ENCODE results near the gene CBX8. TPM values are rescaled to one million over a fixed set of nuclear protein-coding genes. Genes with fewer than 3 reads are reported as not detected.

CBX8 gene
- total RNA-seq, result 1 to 10 TPM; 5.3 to 6.5 TPM
- polyA plus RNA-seq (2013, experiment 1 of 2), result 1.6 TPM
- polyA plus RNA-seq (2013, experiment 2 of 2), result 1.9 TPM
- 0.20 to 13.0 (median 4.1) reads per million in 172 experiments for total RNA-seq

- no peaks in the 10 kb centered on the region for H3K9me3 Mint-ChIP-seq
- Histone ChIP-seq H3K27ac (ENCODE audit: low read depth in 1 of 2, low read length in 2 of 2) (peak within 1 kb of the TSS in 1 of 2 donors; percentile 7), H3K9me3 (ENCODE audit: control insufficient read depth in 1 of 2, insufficient read depth in 1 of 2, low read length in 2 of 2) (peaks cover 0 to 44% of the 10 kb centered on the region in 2 experiments), H3K4me3 (ENCODE audit: low read length) (peak within 1 kb of the TSS; percentile 69), H3K36me3 (ENCODE audit: insufficient read depth, low read length) (peaks cover 7% of the 10 kb centered on the region), H3K27me3 (ENCODE audit: control insufficient read depth in 1 of 2, insufficient read depth in 2 of 2, low read length in 2 of 2) (peaks cover 50 to 58% of the 10 kb centered on the region in 2 experiments), H3K4me1 (ENCODE audit: insufficient read depth, low read length) (peaks cover 62% of the 10 kb centered on the region)
- H3K36me3 Mint-ChIP-seq (ENCODE audit: low read depth), result peaks cover 9% of the 10 kb centered on the region
- peak within 1 kb of the TSS; percentile 93 for H3K4me3 Mint-ChIP-seq
- intact Hi-C loops (cut with DNase I, micrococcal nuclease), result loop anchor here (1.0 to 5.0 kb wide), 8 partner anchors 14 to 1600 kb away; partner anchors contain the start of genes CBX4 (in 2 of the 2), BAHCC1 (in 1 of the 2) and CBX2 (in 1 of the 2)
- H3K27ac Mint-ChIP-seq, result peak within 1 kb of the TSS; percentile 80
- ChIA-PET CTCF (interaction anchor here (0.6 to 2.1 kb wide), 7 partner anchors 11 to 349 kb away, joined by 3 to 6 read pairs (median 4); partner anchors contain the start of genes CBX2 and CBX4), POLR2A (interaction anchor here (0.6 to 10.2 kb wide), 15 partner anchors 9 to 200 kb away, joined by 3 to 127 read pairs (median 7); partner anchors contain the start of genes CBX2 and CBX4)
- DNase-seq (peak; percentile 97 to 100 (median 99)), ATAC-seq (ENCODE audit: poor library complexity) (peak; percentile 80)
- H3K27me3 Mint-ChIP-seq, result peaks cover 50% of the 10 kb centered on the region
- H3K4me1 Mint-ChIP-seq (ENCODE audit: low read depth), result peaks cover 49% of the 10 kb centered on the region
- no peak for TF ChIP-seq CTCF (IDR thresholded peaks at IDR 0.05)
These were observed at the start of gene CBX8 for GRCh38 chr17:79796763-79797491. Gene CBX8, minus strand, starts transcription at chr17:79797077. Its CDS starts 79 bp downstream, at chr17:79796998.

- Mint-ChIP-seq H3K9me3 (no peaks in the 10 kb centered on the region), H3K4me1 (ENCODE audit: low read depth) (peaks cover 35% of the 10 kb centered on the region), H3K4me3 (peak overlapping the region; percentile 7), H3K36me3 (ENCODE audit: low read depth) (no peaks in the 10 kb centered on the region), H3K27me3 (peaks cover 57% of the 10 kb centered on the region), H3K27ac (no peak overlapping the region)
- Histone ChIP-seq H3K36me3 (ENCODE audit: insufficient read depth, low read length) (no peaks in the 10 kb centered on the region), H3K27ac (ENCODE audit: low read depth in 1 of 2, low read length in 2 of 2) (no peak overlapping the region), H3K9me3 (ENCODE audit: control insufficient read depth in 1 of 2, insufficient read depth in 1 of 2, low read length in 2 of 2) (peaks cover 0 to 21% of the 10 kb centered on the region in 2 experiments), H3K4me1 (ENCODE audit: insufficient read depth, low read length) (peaks cover 48% of the 10 kb centered on the region), H3K4me3 (ENCODE audit: low read length) (no peak overlapping the region), H3K27me3 (ENCODE audit: control insufficient read depth in 1 of 2, insufficient read depth in 2 of 2, low read length in 2 of 2) (peaks cover 36 to 38% of the 10 kb centered on the region in 2 experiments)
- intact Hi-C loops (cut with DNase I, micrococcal nuclease), result loop anchor here in 1 of 2 experiments (2.0 kb wide), 1 partner anchor 145 kb away; no protein-coding TSS in a partner anchor
- ChIA-PET POLR2A (no interaction called here), CTCF (interaction anchor here (0.9 to 1.4 kb wide), 3 partner anchors 34 to 100 kb away, joined by 3 to 7 read pairs (median 3); no protein-coding TSS in a partner anchor)
- ATAC-seq (ENCODE audit: poor library complexity) (no peak), DNase-seq (peak in 2 of 14 experiments; percentile 36 to 58)
- TF ChIP-seq CTCF (IDR thresholded peaks at IDR 0.05), result no peak
These were observed 48.7 kb upstream of the CBX8 start for GRCh38 chr17:79845601-79845949.

GRCh38 chr17:79844869-79845600 is 48.2 kb upstream of the CBX8 start:
- Mint-ChIP-seq H3K36me3 (ENCODE audit: low read depth) (no peaks in the 10 kb centered on the region), H3K4me1 (ENCODE audit: low read depth) (peaks cover 35% of the 10 kb centered on the region), H3K27ac (no peak overlapping the region), H3K4me3 (peak overlapping the region; percentile 7), H3K9me3 (no peaks in the 10 kb centered on the region), H3K27me3 (peaks cover 60% of the 10 kb centered on the region)
- no peaks in the 10 kb centered on the region for H3K36me3 ChIP-seq (ENCODE audit: insufficient read depth, low read length)
- ChIA-PET POLR2A (interaction anchor here (1.7 kb wide), 1 partner anchor 68 kb away, joined by 4 read pairs; the partner anchor contains the start of gene CBX2), CTCF (interaction anchor here (0.5 to 1.5 kb wide), 12 partner anchors 9 to 109 kb away, joined by 3 to 7 read pairs (median 4); partner anchors contain the start of gene CBX8)
- peaks cover 54% of the 10 kb centered on the region for H3K4me1 ChIP-seq (ENCODE audit: insufficient read depth, low read length)
- ATAC-seq (ENCODE audit: poor library complexity) (peak; percentile 54), DNase-seq (peak in 9 of 14 experiments; percentile 34 to 77 (median 55))
- H3K27ac ChIP-seq (ENCODE audit: low read depth in 1 of 2, low read length in 2 of 2), result no peak overlapping the region
- H3K9me3 ChIP-seq (ENCODE audit: control insufficient read depth in 1 of 2, insufficient read depth in 1 of 2, low read length in 2 of 2), result peaks cover 0 to 24% of the 10 kb centered on the region in 2 experiments
- TF ChIP-seq CTCF (IDR thresholded peaks at IDR 0.05), result peak; percentile 80
- H3K27me3 ChIP-seq (ENCODE audit: control insufficient read depth in 1 of 2, insufficient read depth in 2 of 2, low read length in 2 of 2), result peaks cover 40 to 43% of the 10 kb centered on the region in 2 experiments
- H3K4me3 ChIP-seq (ENCODE audit: low read length), result no peak overlapping the region
- intact Hi-C loops (cut with DNase I, micrococcal nuclease), result loop anchor here in 1 of 2 experiments (2.0 kb wide), 1 partner anchor 146 kb away; no protein-coding TSS in a partner anchor
